OCI-LY1 (cell line): ENCODE results near the gene POLR3GL.

Experiments used
- CTCF ChIP-seq: fragments of 200-600 bp; sonication (generic), shearing (Covaris generic); IDR thresholded peaks from 2 replicates; pipeline ENCODE4 v1.5.1; 2017; ENCODE audit warnings: mild to moderate bottlenecking, antibody characterized with exemption, low read length, moderate library complexity, mixed read lengths
- EZH2 ChIP-seq: fragments of 200-600 bp; sonication (generic), shearing (Covaris generic); IDR thresholded peaks from 2 replicates; pipeline ENCODE4 v1.8.0; 2017; ENCODE audit warnings: borderline replicate concordance, mixed run types, mild to moderate bottlenecking, antibody characterized with exemption, low read length, moderate library complexity, mixed read lengths

- no peak for TF ChIP-seq EZH2
- TF ChIP-seq CTCF: no peak
Measured at GRCh38 chr1:145991735-145992412, 27.4 kb downstream of the POLR3GL start.
